AG09309 (cell line): ENCODE results near the gene IRAG1.

Experiments used
- DNase-seq: peaks from one replicate; pipeline ENCODE4 v3.0.0-alpha.2; 2010; ENCODE audit warnings: low read depth
- H3K4me3 ChIP-seq: 2 replicates; pipeline ENCODE4 v1.5.1; 2011; ENCODE audit warnings: mild to moderate bottlenecking, low read depth, low read length, moderate library complexity; ENCODE audit not compliant: control insufficient read depth
- TF ChIP-seq, protein P1 (sequence below): IDR thresholded peaks from 2 replicates; pipeline ENCODE4 v1.5.1; 2011; ENCODE audit warnings: mild to moderate bottlenecking, low read depth, low read length, inconsistent platforms; ENCODE audit not compliant: insufficient read depth, control insufficient read depth; ENCODE audit errors: missing control alignments

Gene IRAG1

DNA sequence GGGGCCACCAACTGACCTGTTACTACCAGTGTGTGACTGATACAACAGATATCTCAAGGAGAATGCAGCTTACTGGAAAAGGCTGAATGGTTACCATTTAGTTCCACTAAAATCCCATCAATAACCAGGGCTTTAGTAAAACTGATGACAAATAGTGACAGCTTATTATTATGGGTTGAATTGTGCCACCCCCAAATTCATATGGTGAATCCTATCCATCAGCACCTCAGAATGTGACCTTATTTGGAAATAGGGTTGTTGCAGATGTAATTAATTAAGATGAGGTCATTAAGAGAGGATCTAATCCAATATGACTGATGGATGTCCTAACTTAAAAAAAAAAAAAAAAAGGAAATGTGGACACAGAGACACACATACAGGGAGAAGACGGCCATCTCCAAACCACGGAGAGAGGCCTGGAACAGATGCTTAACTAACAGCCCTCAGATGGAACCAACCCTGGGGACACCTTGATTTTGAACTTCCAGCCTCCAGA is 27.4 kb upstream of the IRAG1 start:
- TF ChIP-seq, protein P1, sequence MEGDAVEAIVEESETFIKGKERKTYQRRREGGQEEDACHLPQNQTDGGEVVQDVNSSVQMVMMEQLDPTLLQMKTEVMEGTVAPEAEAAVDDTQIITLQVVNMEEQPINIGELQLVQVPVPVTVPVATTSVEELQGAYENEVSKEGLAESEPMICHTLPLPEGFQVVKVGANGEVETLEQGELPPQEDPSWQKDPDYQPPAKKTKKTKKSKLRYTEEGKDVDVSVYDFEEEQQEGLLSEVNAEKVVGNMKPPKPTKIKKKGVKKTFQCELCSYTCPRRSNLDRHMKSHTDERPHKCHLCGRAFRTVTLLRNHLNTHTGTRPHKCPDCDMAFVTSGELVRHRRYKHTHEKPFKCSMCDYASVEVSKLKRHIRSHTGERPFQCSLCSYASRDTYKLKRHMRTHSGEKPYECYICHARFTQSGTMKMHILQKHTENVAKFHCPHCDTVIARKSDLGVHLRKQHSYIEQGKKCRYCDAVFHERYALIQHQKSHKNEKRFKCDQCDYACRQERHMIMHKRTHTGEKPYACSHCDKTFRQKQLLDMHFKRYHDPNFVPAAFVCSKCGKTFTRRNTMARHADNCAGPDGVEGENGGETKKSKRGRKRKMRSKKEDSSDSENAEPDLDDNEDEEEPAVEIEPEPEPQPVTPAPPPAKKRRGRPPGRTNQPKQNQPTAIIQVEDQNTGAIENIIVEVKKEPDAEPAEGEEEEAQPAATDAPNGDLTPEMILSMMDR = no peak
- no peak overlapping the region for H3K4me3 ChIP-seq
- no peak for DNase-seq

DNA sequence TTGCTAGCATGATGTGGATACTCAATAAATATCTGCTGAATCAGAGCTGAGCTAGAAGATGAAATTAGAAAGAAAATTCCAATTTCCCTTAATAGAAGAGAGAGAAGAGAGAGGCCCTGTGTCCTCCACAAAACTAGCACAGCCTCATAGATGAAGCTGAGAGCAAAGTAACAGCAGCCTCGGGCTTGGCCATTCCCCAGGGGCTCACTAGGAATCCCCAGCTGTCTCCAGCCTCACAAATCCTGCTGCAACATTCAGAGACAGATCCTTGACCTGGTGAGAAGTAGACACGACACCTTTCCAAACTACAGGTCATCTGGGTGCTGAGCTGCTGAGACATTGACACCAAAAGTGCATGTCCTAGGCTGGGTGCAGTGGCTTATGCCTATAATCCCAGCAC is 26.1 kb upstream of the IRAG1 start:
- no peak for DNase-seq
- no peak overlapping the region for H3K4me3 ChIP-seq
- TF ChIP-seq, protein P1 = no peak

DNA sequence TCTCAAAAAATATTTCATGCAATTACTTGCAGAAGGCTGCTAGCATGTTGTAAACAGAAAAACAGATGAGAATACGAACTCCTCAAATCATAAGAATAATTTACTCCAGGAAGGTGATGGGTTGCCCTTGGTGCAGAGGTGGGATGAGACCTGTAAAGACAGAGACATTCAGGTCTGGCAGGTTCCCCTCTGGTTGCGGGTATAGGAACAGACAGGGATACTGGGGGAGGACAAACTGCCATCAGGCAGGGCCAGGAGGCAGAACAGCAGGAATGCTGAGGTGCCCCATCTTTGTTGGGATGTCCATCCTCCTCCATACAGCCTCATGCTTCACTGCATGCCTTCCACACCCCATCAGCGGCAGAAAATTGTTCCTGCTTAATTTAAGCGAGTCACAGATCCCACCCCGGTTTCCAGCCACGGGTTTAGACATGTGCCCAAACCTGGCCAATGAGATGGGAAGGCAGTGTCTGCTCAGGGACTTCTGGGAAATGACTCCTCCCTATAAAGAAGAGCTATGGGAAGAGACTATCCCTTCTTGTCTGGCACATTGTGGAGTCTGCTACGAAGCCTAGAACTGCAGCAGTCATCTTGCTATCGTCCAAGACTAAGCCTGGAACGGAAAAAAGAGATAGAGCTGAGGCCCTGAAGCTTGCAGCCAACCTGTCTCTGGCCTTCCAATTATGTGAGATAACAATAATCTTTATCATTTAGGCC is 23.1 kb upstream of the IRAG1 start:
- no peak overlapping the region for H3K4me3 ChIP-seq
- no peak for DNase-seq
- TF ChIP-seq, protein P1 = no peak

DNA sequence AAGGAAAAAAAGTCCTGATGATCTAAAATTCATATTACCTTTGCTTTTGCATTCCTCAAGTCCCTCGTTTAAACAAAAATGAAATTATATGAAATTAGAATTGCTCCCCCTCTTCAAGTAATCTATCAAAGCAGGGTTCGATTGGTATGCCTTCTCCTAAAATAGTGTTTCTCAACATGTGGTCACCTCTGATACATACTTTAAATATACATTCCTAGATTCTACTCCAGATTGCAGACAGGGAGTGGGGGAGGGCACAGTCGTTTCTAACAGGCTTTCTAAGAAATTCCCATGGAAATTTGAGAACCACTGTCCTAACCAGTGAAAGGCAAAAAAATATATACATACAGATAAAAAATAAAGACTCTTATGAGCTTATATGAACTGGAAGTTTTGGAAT is 22.6 kb upstream of the IRAG1 start:
- no peak overlapping the region for H3K4me3 ChIP-seq
- DNase-seq = no peak
- TF ChIP-seq, protein P1 = no peak

DNA sequence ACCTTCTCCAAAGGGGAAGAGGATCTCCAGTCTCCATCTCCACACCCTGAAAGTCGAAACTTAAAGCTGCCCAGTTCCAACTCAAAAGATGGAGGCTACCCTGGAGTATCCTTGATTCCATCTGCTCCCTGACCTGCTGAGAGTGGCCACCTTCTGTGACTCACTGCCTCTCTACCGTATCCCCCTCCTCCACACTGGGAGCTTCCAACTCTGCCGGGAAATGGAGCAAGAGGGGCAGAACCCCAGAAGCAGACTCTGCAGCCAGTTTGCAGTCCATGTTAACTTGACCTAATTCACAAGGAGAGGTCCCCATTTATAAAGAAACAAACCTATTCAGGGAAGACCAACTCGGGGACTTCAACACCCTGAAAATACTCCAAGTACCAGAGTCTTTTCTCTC is 22.0 kb upstream of the IRAG1 start:
- no peak overlapping the region for H3K4me3 ChIP-seq
- TF ChIP-seq, protein P1 = no peak
- DNase-seq = no peak

GRCh38 chr11:10709299-10710086 is 15.9 kb upstream of the IRAG1 start:
- no peak for DNase-seq
- H3K4me3 ChIP-seq = no peak overlapping the region
- TF ChIP-seq, protein P1 = no peak
